Stimulated activated naive CD8-positive, alpha-beta T cell treated with anti-CD3 and anti-CD28 coated beads, Interleukin-15, amount 100 ng/mL, for 72 hours (primary cell): ENCODE measurements around the gene NOS3.

ENCODE experiments used
- ATAC-seq: fragments of 150-1000 bp; cut with Tn5 transposase; 2 replicates; pipeline ENCODE4 v1.10.0; 2021; ENCODE audit warnings: mild to moderate bottlenecking, moderate library complexity
- DNase-seq, 2 donors: peaks; one replicate each; pipeline ENCODE4 v3.0.0; 2021 to 2022
- H3K27ac Mint-ChIP-seq, 2 donors: one replicate each; pipeline ENCODE4 v1.8.0; 2022; ENCODE audit warnings: mild to moderate bottlenecking in 2 of 2, mixed read lengths in 2 of 2, moderate library complexity in 2 of 2
- H3K27me3 Mint-ChIP-seq: one replicate; pipeline ENCODE4 v1.8.0; 2022; ENCODE audit warnings: mixed read lengths
- H3K4me1 Mint-ChIP-seq: one replicate; pipeline ENCODE4 v1.8.0; 2022; ENCODE audit warnings: mild to moderate bottlenecking, mixed read lengths
- H3K4me3 Mint-ChIP-seq, 2 donors: one replicate each; pipeline ENCODE4 v1.8.0; 2022; ENCODE audit warnings: mild to moderate bottlenecking in 2 of 2, mixed read lengths in 2 of 2, moderate library complexity in 1 of 2
- H3K9me3 Mint-ChIP-seq, 2 donors: one replicate each; pipeline ENCODE4 v1.8.0; 2022; ENCODE audit warnings: mixed read lengths in 2 of 2

The NOS3 gene

GRCh38 chr7:150990416-150991186, at the start of gene NOS3:
Gene NOS3 (plus strand): TSS chr7:150991017. CDS start chr7:150993804, 2,787 bp downstream.
- Mint-ChIP-seq H3K4me1 (peaks cover 37% of the 10 kb centered on the region), H3K27me3 (peaks cover 21% of the 10 kb centered on the region), H3K4me3 (no peak within 1 kb of the TSS), H3K9me3 (peaks cover 17 to 23% of the 10 kb centered on the region in 2 donors), H3K27ac (peak within 1 kb of the TSS in 1 of 2 donors; percentile 57)
- ATAC-seq (no peak), DNase-seq (no peak)

- Mint-ChIP-seq H3K9me3 (no peaks in the 10 kb centered on the region), H3K4me3 (no peak overlapping the region), H3K4me1 (peaks cover 54% of the 10 kb centered on the region), H3K27ac (peak overlapping the region in 1 of 2 donors; percentile 5), H3K27me3 (peaks cover 14% of the 10 kb centered on the region)
- no peak for DNase-seq
- ATAC-seq = no peak
These were observed 49.3 kb upstream of the NOS3 start for GRCh38 chr7:150941351-150942000.

GRCh38 chr7:150942001-150942590, 48.7 kb upstream of the NOS3 start:
- H3K4me1 Mint-ChIP-seq = peaks cover 52% of the 10 kb centered on the region
- no peak overlapping the region for H3K4me3 Mint-ChIP-seq
- H3K9me3 Mint-ChIP-seq = no peaks in the 10 kb centered on the region
- ATAC-seq (peak; percentile 79), DNase-seq (peak in 1 of 2 donors; percentile 53)
- peaks cover 19% of the 10 kb centered on the region for H3K27me3 Mint-ChIP-seq
- H3K27ac Mint-ChIP-seq = peak overlapping the region in 1 of 2 donors; percentile 46

GRCh38 chr7:150942591-150943452, 48.0 kb upstream of the NOS3 start:
- DNase-seq = no peak
- no peak for ATAC-seq
- Mint-ChIP-seq H3K4me1 (peaks cover 45% of the 10 kb centered on the region), H3K4me3 (no peak overlapping the region), H3K9me3 (no peaks in the 10 kb centered on the region), H3K27ac (no peak overlapping the region), H3K27me3 (peaks cover 22% of the 10 kb centered on the region)

- Mint-ChIP-seq H3K4me3 (no peak overlapping the region), H3K27me3 (peaks cover 28% of the 10 kb centered on the region), H3K27ac (peak overlapping the region in 1 of 2 donors; percentile 78), H3K4me1 (peaks cover 38% of the 10 kb centered on the region), H3K9me3 (no peaks in the 10 kb centered on the region)
- DNase-seq (no peak), ATAC-seq (no peak)
These were observed 47.4 kb upstream of the NOS3 start for GRCh38 chr7:150943453-150943814.

GRCh38 chr7:150944066-150945042, 46.5 kb upstream of the NOS3 start:
- Mint-ChIP-seq H3K9me3 (no peaks in the 10 kb centered on the region), H3K27me3 (peaks cover 34% of the 10 kb centered on the region), H3K27ac (peak overlapping the region in 1 of 2 donors; percentile 46), H3K4me3 (no peak overlapping the region), H3K4me1 (peaks cover 31% of the 10 kb centered on the region)
- DNase-seq = no peak
- no peak for ATAC-seq

GRCh38 chr7:150945171-150945852, 45.5 kb upstream of the NOS3 start:
- no peak for ATAC-seq
- H3K9me3 Mint-ChIP-seq = no peaks in the 10 kb centered on the region
- H3K4me1 Mint-ChIP-seq = peaks cover 34% of the 10 kb centered on the region
- DNase-seq = no peak
- H3K27ac Mint-ChIP-seq = no peak overlapping the region
- peaks cover 34% of the 10 kb centered on the region for H3K27me3 Mint-ChIP-seq
- H3K4me3 Mint-ChIP-seq = no peak overlapping the region

- H3K27me3 Mint-ChIP-seq = peaks cover 34% of the 10 kb centered on the region
- no peak for DNase-seq
- ATAC-seq = no peak
- H3K4me3 Mint-ChIP-seq = no peak overlapping the region
- H3K27ac Mint-ChIP-seq = no peak overlapping the region
- no peaks in the 10 kb centered on the region for H3K9me3 Mint-ChIP-seq
- H3K4me1 Mint-ChIP-seq = peaks cover 33% of the 10 kb centered on the region
These were observed 44.9 kb upstream of the NOS3 start for GRCh38 chr7:150945853-150946420.

- Mint-ChIP-seq H3K27ac (no peak overlapping the region), H3K9me3 (no peaks in the 10 kb centered on the region), H3K4me3 (no peak overlapping the region), H3K4me1 (peaks cover 27% of the 10 kb centered on the region), H3K27me3 (peaks cover 34% of the 10 kb centered on the region)
- ATAC-seq (no peak), DNase-seq (no peak)
These were observed 44.2 kb upstream of the NOS3 start for GRCh38 chr7:150946421-150947240.

- H3K27ac Mint-ChIP-seq = no peak overlapping the region
- ATAC-seq = peak; percentile 17
- DNase-seq = no peak
- no peaks in the 10 kb centered on the region for H3K9me3 Mint-ChIP-seq
- H3K27me3 Mint-ChIP-seq = peaks cover 34% of the 10 kb centered on the region
- no peak overlapping the region for H3K4me3 Mint-ChIP-seq
- peaks cover 20% of the 10 kb centered on the region for H3K4me1 Mint-ChIP-seq
These were observed 43.5 kb upstream of the NOS3 start for GRCh38 chr7:150947241-150947745.

GRCh38 chr7:150947761-150948651, 42.8 kb upstream of the NOS3 start:
- peaks cover 13% of the 10 kb centered on the region for H3K4me1 Mint-ChIP-seq
- peaks cover 34% of the 10 kb centered on the region for H3K27me3 Mint-ChIP-seq
- no peak overlapping the region for H3K4me3 Mint-ChIP-seq
- ATAC-seq (no peak), DNase-seq (no peak)
- no peaks in the 10 kb centered on the region for H3K9me3 Mint-ChIP-seq
- H3K27ac Mint-ChIP-seq = no peak overlapping the region

GRCh38 chr7:150948791-150949251, 42.0 kb upstream of the NOS3 start:
- no peaks in the 10 kb centered on the region for H3K9me3 Mint-ChIP-seq
- ATAC-seq (no peak), DNase-seq (no peak)
- no peak overlapping the region for H3K27ac Mint-ChIP-seq
- H3K4me1 Mint-ChIP-seq = peaks cover 6% of the 10 kb centered on the region
- no peak overlapping the region for H3K4me3 Mint-ChIP-seq
- H3K27me3 Mint-ChIP-seq = peaks cover 34% of the 10 kb centered on the region
